Kidney (tissue), 14 donors: ENCODE measurements around the gene EFNA2. TPM values are rescaled to one million over a fixed set of nuclear protein-coding genes. Genes with fewer than 3 reads are reported as not detected.

ENCODE experiments used
- DNase-seq, 5 donors: peaks; one replicate each; pipeline ENCODE4 v3.0.0-alpha.2; 2013 to 2020
- FAIRE-seq: peaks from 2 replicates; lab custom pipeline; 2012; peaks lifted over from hg19 to GRCh38; lab: Jason Lieb, UNC
- H3K27ac ChIP-seq, 2 donors: one replicate each; pipeline ENCODE4 v1.7.0; 2013; ENCODE audit warnings: low read depth in 2 of 2, low read length in 2 of 2, inconsistent platforms in 1 of 2
- H3K27me3 ChIP-seq: one replicate; pipeline ENCODE4 v1.7.1; 2013; ENCODE audit warnings: low read length, inconsistent platforms; ENCODE audit not compliant: control insufficient read depth, insufficient read depth
- H3K36me3 ChIP-seq, 3 donors: one replicate each; pipeline versions ENCODE4 v1.7.0 to v1.7.1; 2013; ENCODE audit warnings: low read length in 3 of 3, control low read depth in 1 of 3, inconsistent platforms in 1 of 3; ENCODE audit not compliant: insufficient read depth in 3 of 3, control insufficient read depth in 2 of 3
- H3K4me1 ChIP-seq, 3 donors: one replicate each; pipeline versions ENCODE4 v1.7.0 to v1.7.1; 2013; ENCODE audit warnings: low read length in 3 of 3, inconsistent platforms in 1 of 3, low read depth in 1 of 3; ENCODE audit not compliant: control insufficient read depth in 2 of 3, insufficient read depth in 2 of 3
- H3K4me3 ChIP-seq, 3 donors: one replicate each; pipeline versions ENCODE4 v1.7.0 to v1.8.1; 2013; ENCODE audit warnings: low read length in 3 of 3, control low read depth in 1 of 3, inconsistent platforms in 1 of 3
- H3K9ac ChIP-seq, 3 donors: one replicate each; pipeline versions ENCODE4 v1.7.0 to v1.7.1; 2013; ENCODE audit warnings: low read length in 3 of 3, control low read depth in 1 of 3, inconsistent platforms in 1 of 3
- H3K9me3 ChIP-seq, 3 donors: one replicate each; pipeline versions ENCODE4 v1.7.0 to v1.7.1; 2013; ENCODE audit warnings: low read length in 3 of 3, control low read depth in 1 of 3, inconsistent platforms in 1 of 3; ENCODE audit not compliant: control insufficient read depth in 2 of 3, insufficient read depth in 1 of 3
- intact Hi-C: fragments of 100-400 bp; cut with DNase I; formaldehyde crosslinking; loops from one replicate; pipeline ENCODE4 v1.11.1; 2022
- polyA plus RNA-seq: library from polyadenylated mRNA; stranded (reverse); fragments of 350-450 nt; fragmentation: Illumina TruSeq; extraction: RNeasy Lipid Tissue Mini Kit (QIAGEN cat#74804); gene quantifications from one replicate; pipeline ENCODE4 v1.2.3, GENCODE V29; 2014; ENCODE audit warnings: low read depth, low replicate concordance; ENCODE audit not compliant: insufficient read depth
- total RNA-seq: library from RNA; stranded (reverse); fragmentation: NEBNext Ultra II Directional; extraction: Animal tissue kit (Norgen Biotek cat#: 25700); gene quantifications from one replicate; pipeline ENCODE4 v1.2.1, GENCODE V29; 2021
- TF ChIP-seq, protein P1 (sequence below): IDR thresholded peaks from 3 replicates; pipeline ENCODE4 v1.5.1; 2012; ENCODE audit warnings: mild to moderate bottlenecking, moderate library complexity, borderline replicate concordance; ENCODE audit not compliant: insufficient read depth; ENCODE audit errors: extremely low read depth
- donor health status: control.
- donor health status: control.
- donor health status: control.
- donor health status: control.
- donor health status: control.
- donor health status: DM: yes; HTN: yes; CAD: no.
- donor health status: Normal renal cell carcinoma (clear cell type).

EFNA2 gene
- total and polyA plus RNA-seq, 2 donors from 2014 or later: not detected

DNA sequence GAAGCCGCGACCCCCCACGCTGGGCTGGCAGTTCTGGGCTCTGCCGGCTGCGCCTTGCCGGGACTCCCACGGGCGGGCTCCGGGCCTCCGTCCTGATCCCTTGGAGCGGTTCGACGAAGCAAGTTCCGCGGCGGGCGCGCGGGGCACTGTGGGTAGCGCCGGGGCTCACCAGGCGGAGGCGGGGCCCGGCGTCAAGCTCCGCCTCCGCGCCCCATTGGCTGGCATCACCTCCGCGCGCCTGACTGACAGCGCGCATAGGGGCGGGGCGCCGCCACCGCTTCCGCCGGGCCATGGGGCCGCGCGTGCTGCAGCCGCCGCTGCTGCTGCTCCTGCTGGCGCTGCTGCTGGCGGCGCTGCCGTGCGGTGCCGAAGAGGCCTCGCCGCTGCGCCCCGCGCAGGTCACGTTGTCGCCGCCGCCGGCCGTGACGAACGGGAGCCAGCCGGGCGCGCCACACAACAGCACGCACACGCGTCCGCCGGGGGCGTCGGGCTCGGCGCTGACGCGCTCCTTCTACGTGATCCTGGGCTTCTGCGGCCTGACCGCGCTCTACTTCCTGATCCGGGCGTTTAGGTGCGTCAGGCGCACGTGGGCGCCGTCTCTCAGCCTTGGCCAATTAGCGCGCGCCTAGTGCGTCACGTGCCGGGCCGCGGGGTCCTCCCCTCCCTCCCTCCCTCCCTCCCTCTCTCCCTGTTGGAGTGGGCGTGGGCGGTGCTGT, 10.3 kb upstream of the EFNA2 start, which contains the start of gene FAM174C:
Gene FAM174C, plus strand, starts transcription at position 271 of the 716 bp plus-strand sequence. Its CDS starts 20 bp downstream, at position 291.
- Histone ChIP-seq H3K9me3 (no peaks in the 10 kb centered on the region), H3K27ac (peak within 1 kb of the TSS; percentile 98 to 99), H3K4me3 (peak within 1 kb of the TSS; percentile 44 to 75 (median 67)), H3K9ac (peak within 1 kb of the TSS in 2 of 3 donors; percentile 70 to 73), H3K27me3 (no peaks in the 10 kb centered on the region), H3K4me1 (peaks cover 0 to 47% (median 22%) of the 10 kb centered on the region in 3 donors), H3K36me3 (peaks cover 5 to 44% (median 17%) of the 10 kb centered on the region in 3 donors)
- TF ChIP-seq, protein P1, sequence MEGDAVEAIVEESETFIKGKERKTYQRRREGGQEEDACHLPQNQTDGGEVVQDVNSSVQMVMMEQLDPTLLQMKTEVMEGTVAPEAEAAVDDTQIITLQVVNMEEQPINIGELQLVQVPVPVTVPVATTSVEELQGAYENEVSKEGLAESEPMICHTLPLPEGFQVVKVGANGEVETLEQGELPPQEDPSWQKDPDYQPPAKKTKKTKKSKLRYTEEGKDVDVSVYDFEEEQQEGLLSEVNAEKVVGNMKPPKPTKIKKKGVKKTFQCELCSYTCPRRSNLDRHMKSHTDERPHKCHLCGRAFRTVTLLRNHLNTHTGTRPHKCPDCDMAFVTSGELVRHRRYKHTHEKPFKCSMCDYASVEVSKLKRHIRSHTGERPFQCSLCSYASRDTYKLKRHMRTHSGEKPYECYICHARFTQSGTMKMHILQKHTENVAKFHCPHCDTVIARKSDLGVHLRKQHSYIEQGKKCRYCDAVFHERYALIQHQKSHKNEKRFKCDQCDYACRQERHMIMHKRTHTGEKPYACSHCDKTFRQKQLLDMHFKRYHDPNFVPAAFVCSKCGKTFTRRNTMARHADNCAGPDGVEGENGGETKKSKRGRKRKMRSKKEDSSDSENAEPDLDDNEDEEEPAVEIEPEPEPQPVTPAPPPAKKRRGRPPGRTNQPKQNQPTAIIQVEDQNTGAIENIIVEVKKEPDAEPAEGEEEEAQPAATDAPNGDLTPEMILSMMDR: no peak
- DNase-seq (peak; percentile 97 to 99 (median 99)), FAIRE-seq (no peak)
- intact Hi-C loops: no loop called here

DNA sequence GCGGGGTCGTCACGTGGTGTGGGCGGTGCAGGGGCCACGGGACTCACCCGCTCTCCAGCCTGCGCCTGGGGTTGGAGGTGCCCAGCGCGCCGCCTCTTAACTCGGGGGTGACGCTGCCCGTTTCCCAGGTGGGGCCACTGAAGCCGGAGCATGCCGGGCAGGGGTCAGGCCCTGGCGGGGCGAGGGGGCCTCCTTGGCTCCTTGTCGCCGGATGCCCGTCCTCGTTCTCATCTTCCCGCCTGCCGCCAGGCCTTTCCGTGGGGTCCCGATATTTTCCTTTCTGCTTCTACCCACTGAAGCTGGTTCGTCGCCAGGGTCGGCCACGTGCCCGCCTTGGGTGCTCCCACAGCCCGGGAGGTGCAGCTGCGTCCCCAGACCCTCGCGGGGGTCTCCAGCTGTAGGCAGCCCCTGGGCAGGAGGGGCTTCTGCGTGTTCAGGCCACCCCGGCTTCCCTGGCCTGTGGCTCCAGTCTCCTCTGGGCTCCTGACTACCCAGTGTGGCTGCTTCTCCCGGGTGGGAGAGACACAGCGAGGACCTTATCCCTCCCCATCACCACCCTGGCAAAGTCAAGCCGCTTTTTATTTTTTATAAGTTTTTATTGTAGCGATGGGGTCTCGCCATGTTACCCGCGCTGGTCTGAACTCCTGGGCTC, 9.6 kb upstream of the EFNA2 start:
- TF ChIP-seq, protein P1: no peak
- Histone ChIP-seq H3K9ac (peak overlapping the region in 2 of 3 donors; percentile 49 to 73), H3K4me3 (peak overlapping the region; percentile 20 to 75 (median 67)), H3K4me1 (peaks cover 0 to 40% (median 17%) of the 10 kb centered on the region in 3 donors), H3K36me3 (peaks cover 2 to 41% (median 14%) of the 10 kb centered on the region in 3 donors), H3K9me3 (no peaks in the 10 kb centered on the region), H3K27ac (peak overlapping the region; percentile 98 to 99), H3K27me3 (no peaks in the 10 kb centered on the region)
- FAIRE-seq: no peak
- intact Hi-C loops: no loop called here
- DNase-seq: no peak

GRCh38 chr19:1276628-1277022, 9.0 kb upstream of the EFNA2 start:
- H3K9me3 ChIP-seq: no peaks in the 10 kb centered on the region
- H3K4me3 ChIP-seq: peak overlapping the region in 1 of 3 donors; percentile 75
- FAIRE-seq (no peak), DNase-seq (no peak)
- TF ChIP-seq, protein P1: no peak
- H3K36me3 ChIP-seq: peaks cover 2 to 36% (median 12%) of the 10 kb centered on the region in 3 donors
- H3K27ac ChIP-seq: no peak overlapping the region
- no peaks in the 10 kb centered on the region for H3K27me3 ChIP-seq
- H3K4me1 ChIP-seq: peaks cover 0 to 35% (median 14%) of the 10 kb centered on the region in 3 donors
- intact Hi-C loops: no loop called here
- peak overlapping the region in 1 of 3 donors; percentile 73 for H3K9ac ChIP-seq
